ENCODE measurements around the gene MPP3. TPM values are rescaled to one million over a fixed set of nuclear protein-coding genes. Genes with fewer than 3 reads are reported as not detected.

MPP3 gene
- total RNA-seq, 6 experiments from 2014 or later: 1.3 to 2.5 (median 1.8) TPM

DNA sequence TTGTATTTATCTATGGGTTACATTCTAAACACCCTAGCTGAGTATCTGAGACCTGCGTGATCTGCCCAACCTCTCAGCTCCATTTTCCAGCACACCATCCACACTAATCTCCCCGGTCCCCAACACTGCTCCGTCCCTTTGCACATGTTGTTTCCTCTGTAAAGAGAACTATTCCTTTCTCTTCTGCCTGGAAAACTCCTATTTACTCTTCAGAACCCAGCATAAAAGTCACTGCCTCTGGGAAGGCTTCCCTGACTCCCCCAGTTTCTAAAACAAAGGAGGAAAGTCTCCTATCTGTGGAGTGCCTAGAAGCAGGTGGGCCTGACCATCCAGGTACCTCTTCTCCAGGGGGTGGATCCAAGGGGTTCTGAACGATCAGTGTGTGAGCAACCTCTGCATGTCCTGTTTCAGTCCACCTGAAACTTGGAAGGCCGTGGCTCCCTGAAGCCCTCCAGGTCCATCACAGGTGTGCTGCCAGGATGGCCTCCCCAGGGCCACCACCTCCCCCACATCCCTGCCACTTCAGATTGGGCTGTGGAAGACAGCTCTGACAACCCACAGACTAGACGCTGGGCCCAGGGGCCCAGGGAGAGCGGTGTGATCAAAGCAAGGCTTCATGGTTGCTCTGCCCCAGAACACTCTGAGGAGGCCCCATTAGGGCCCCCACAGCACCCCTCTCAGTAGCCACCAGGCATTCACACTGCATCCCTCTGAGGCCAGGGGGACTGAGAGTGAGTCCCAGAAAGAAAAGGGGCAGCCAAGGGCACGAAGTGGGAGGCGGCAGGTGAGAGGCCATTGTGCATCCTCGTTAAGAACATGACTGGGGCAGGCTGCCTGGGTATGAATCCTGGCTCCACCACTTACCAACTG, 20.3 kb downstream of the MPP3 start:
- Histone ChIP-seq H3K36me3 (no peaks in the 10 kb centered on the region), H3K4me3 (no peak overlapping the region), H3K4me1 (no peaks in the 10 kb centered on the region), H3K9me3 (no peaks in the 10 kb centered on the region), H3K27me3 (no peaks in the 10 kb centered on the region), H3K27ac (no peak overlapping the region)
- WGBS (ENCODE audit: insufficient coverage, low coverage, low lambda C conversion rate, missing lambda C conversion rate): 93% methylated on average over 6 of the region's 10 CpGs
- no peak for ATAC-seq
- no peak for DNase-seq
- TF ChIP-seq, protein P1, sequence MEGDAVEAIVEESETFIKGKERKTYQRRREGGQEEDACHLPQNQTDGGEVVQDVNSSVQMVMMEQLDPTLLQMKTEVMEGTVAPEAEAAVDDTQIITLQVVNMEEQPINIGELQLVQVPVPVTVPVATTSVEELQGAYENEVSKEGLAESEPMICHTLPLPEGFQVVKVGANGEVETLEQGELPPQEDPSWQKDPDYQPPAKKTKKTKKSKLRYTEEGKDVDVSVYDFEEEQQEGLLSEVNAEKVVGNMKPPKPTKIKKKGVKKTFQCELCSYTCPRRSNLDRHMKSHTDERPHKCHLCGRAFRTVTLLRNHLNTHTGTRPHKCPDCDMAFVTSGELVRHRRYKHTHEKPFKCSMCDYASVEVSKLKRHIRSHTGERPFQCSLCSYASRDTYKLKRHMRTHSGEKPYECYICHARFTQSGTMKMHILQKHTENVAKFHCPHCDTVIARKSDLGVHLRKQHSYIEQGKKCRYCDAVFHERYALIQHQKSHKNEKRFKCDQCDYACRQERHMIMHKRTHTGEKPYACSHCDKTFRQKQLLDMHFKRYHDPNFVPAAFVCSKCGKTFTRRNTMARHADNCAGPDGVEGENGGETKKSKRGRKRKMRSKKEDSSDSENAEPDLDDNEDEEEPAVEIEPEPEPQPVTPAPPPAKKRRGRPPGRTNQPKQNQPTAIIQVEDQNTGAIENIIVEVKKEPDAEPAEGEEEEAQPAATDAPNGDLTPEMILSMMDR (IDR thresholded peaks at IDR 0.05): no peak
- TF ChIP-seq POLR2A (IDR thresholded peaks at IDR 0.05): no peak
- intact Hi-C loops (cut with DNase I): no loop called here

DNA sequence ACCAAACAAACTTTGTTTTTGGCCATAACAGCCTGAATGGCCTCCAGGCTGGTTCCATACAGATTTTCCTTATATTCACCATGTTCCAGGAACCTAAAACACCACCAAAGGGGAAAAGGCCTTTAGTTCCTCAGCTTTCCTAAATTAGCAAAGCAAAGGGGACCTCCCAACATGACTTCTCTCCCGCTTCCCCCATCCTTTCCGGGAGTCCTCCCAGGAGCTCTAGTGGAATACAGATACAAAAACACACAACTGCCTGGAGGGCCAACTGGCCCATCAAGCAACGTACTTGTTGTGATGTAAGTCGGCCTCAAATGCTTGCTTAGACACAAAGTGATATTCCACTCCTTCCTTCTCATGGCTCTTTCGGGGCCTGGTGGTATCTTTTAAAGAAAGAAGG, 22.1 kb downstream of the MPP3 start:
- Histone ChIP-seq H3K9me3 (no peaks in the 10 kb centered on the region), H3K4me1 (no peaks in the 10 kb centered on the region), H3K36me3 (no peaks in the 10 kb centered on the region), H3K4me3 (no peak overlapping the region), H3K27ac (no peak overlapping the region), H3K27me3 (no peaks in the 10 kb centered on the region)
- ATAC-seq (no peak), DNase-seq (no peak)
- intact Hi-C loops (cut with DNase I): no loop called here
- TF ChIP-seq, protein P1 (IDR thresholded peaks at IDR 0.05): no peak
- TF ChIP-seq POLR2A (IDR thresholded peaks at IDR 0.05): no peak
- WGBS (ENCODE audit: insufficient coverage, low coverage, low lambda C conversion rate, missing lambda C conversion rate): 83% methylated on average over 5 of the region's 5 CpGs

DNA sequence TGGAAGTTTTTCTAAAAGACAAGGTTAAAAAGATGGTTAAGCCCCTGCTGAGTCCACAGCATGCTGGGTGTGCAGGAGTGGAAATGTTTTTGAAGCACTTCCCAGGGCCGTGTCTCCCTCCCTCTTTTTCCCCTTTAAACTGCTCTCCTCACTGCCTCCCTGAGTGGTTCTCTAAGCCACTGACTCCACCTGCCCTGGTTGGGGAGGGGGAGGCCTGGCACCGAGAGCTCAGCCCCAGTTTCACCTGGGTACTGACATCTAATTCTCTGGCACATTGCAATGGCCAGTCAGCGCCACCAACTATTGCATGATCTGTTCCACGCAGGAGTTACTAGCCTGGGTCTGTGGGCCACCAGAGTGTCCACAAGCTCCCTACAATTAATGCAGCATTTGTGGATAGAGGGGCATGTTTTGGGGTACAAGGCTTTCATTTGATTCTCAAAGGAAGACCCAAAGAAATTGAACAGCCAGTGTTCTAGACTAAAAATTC, 22.7 kb downstream of the MPP3 start:
- DNase-seq: no peak
- no peaks in the 10 kb centered on the region for H3K4me1 ChIP-seq
- no peaks in the 10 kb centered on the region for H3K36me3 ChIP-seq
- intact Hi-C loops (cut with DNase I): no loop called here
- TF ChIP-seq, protein P1 (IDR thresholded peaks at IDR 0.05): no peak
- TF ChIP-seq POLR2A (IDR thresholded peaks at IDR 0.05): no peak
- H3K27me3 ChIP-seq: no peaks in the 10 kb centered on the region
- no peaks in the 10 kb centered on the region for H3K9me3 ChIP-seq
- no peak overlapping the region for H3K27ac ChIP-seq
- no peak for ATAC-seq
- WGBS (ENCODE audit: insufficient coverage, low coverage, low lambda C conversion rate, missing lambda C conversion rate): 75% methylated on average over 2 of the region's 4 CpGs
- H3K4me3 ChIP-seq: no peak overlapping the region

DNA sequence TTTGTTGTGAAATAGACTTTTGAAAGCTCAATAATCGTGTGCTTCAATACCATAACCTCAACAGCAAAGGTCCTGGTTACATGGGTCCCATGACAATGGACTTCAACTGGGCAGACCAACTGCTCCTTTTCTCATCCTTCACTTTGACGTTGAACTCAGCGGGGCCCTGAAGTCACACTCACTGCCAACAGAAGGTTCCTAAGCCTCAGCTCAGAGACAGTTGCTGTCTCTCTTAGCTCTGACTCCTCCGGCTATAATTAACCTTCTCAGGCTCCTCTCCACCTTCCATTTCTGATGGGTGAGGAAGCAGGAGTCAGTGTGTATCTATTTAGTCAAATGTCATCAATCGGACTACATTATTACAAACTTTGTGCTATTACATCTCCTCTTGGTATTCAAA, 23.8 kb downstream of the MPP3 start:
- 91% methylated on average over 5 of the region's 5 CpGs for WGBS (ENCODE audit: insufficient coverage, low coverage, low lambda C conversion rate, missing lambda C conversion rate)
- H3K9me3 ChIP-seq: no peaks in the 10 kb centered on the region
- intact Hi-C loops (cut with DNase I): no loop called here
- H3K4me3 ChIP-seq: no peak overlapping the region
- no peaks in the 10 kb centered on the region for H3K27me3 ChIP-seq
- ATAC-seq (no peak), DNase-seq (no peak)
- TF ChIP-seq, protein P1 (IDR thresholded peaks at IDR 0.05): no peak
- TF ChIP-seq POLR2A (IDR thresholded peaks at IDR 0.05): no peak
- H3K36me3 ChIP-seq: no peaks in the 10 kb centered on the region
- H3K4me1 ChIP-seq: no peaks in the 10 kb centered on the region
- H3K27ac ChIP-seq: no peak overlapping the region

Data from right lobe of liver (tissue), 6 donors.